Stimulated activated naive B cell treated with anti-CD40 and anti-IgM and Interleukin-4, amounts not matched to agents 10 μg/mL and 1 μg/mL and 100 μg/mL, for 72 hours (primary cell): ENCODE results near the gene AUH.

Experiments
- ATAC-seq, 2 donors: fragments of 150-1000 bp; cut with Tn5 transposase; replicated peaks; 2 replicates each; pipeline ENCODE4 v1.10.0; 2021; ENCODE audit warnings: moderate library complexity in 1 of 2
- DNase-seq: peaks from one replicate; pipeline ENCODE4 v3.0.0; 2021
- H3K27ac Mint-ChIP-seq: one replicate; pipeline ENCODE4 v1.8.0; 2022; ENCODE audit warnings: mild to moderate bottlenecking, mixed read lengths
- H3K27me3 Mint-ChIP-seq, 2 donors: one replicate each; pipeline ENCODE4 v1.8.0; 2022; ENCODE audit warnings: mixed read lengths in 2 of 2
- H3K36me3 Mint-ChIP-seq, 2 donors: one replicate each; pipeline ENCODE4 v1.8.0; 2022; ENCODE audit warnings: mixed read lengths in 2 of 2, mild to moderate bottlenecking in 1 of 2
- H3K4me1 Mint-ChIP-seq, 2 donors: one replicate each; pipeline ENCODE4 v1.8.0; 2022; ENCODE audit warnings: mixed read lengths in 2 of 2, mild to moderate bottlenecking in 1 of 2
- H3K4me3 Mint-ChIP-seq, 2 donors: one replicate each; pipeline ENCODE4 v1.8.0; 2022; ENCODE audit warnings: mild to moderate bottlenecking in 2 of 2, mixed read lengths in 2 of 2, moderate library complexity in 1 of 2
- H3K9me3 Mint-ChIP-seq, 2 donors: one replicate each; pipeline ENCODE4 v1.8.0; 2022; ENCODE audit warnings: mixed read lengths in 2 of 2, mild to moderate bottlenecking in 1 of 2

AUH gene

DNA sequence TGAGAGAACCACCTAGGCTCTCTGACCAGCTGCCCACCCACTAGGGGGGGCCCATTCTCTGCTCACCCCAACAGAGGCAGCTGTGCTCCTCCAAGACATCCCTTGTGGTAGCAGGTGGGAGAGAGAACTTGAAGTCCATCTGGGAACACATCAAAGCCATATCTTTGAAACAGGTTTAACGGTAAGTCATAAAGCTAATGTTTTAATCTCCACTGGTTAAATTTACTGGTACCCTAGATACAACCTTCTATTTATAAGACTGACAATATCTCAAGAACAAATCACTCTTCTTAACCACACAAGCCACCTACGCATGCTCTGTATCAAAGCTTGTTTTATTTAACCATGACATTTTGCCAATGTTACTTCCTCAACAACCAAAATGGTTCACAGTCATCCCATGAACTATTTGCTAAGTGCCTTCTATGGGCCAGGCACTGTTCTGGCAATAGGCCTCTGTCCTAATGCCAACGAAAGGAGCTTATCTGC is 20.4 kb downstream of the AUH start:
- no peak for DNase-seq
- peak overlapping the region; percentile 85 for H3K27ac Mint-ChIP-seq
- H3K27me3 Mint-ChIP-seq, result no peaks in the 10 kb centered on the region
- H3K4me3 Mint-ChIP-seq, result peak overlapping the region; percentile 52 to 70
- peak; percentile 73 to 81 for ATAC-seq
- peaks cover 33 to 63% of the 10 kb centered on the region in 2 donors for H3K4me1 Mint-ChIP-seq
- H3K9me3 Mint-ChIP-seq, result peaks cover 5 to 13% of the 10 kb centered on the region in 2 donors
- peaks cover 72 to 89% of the 10 kb centered on the region in 2 donors for H3K36me3 Mint-ChIP-seq

GRCh38 chr9:91340395-91340967 is 21.2 kb downstream of the AUH start:
- ATAC-seq (no peak), DNase-seq (no peak)
- Mint-ChIP-seq H3K9me3 (peaks cover 5 to 13% of the 10 kb centered on the region in 2 donors), H3K27me3 (no peaks in the 10 kb centered on the region), H3K36me3 (peaks cover 72 to 89% of the 10 kb centered on the region in 2 donors), H3K4me1 (peaks cover 33 to 57% of the 10 kb centered on the region in 2 donors), H3K27ac (peak overlapping the region; percentile 85), H3K4me3 (peak overlapping the region; percentile 52 to 70)

GRCh38 chr9:91338681-91339080 is 23.0 kb downstream of the AUH start:
- peaks cover 3 to 10% of the 10 kb centered on the region in 2 donors for H3K9me3 Mint-ChIP-seq
- H3K4me1 Mint-ChIP-seq, result peaks cover 29 to 50% of the 10 kb centered on the region in 2 donors
- H3K36me3 Mint-ChIP-seq, result peaks cover 66 to 82% of the 10 kb centered on the region in 2 donors
- no peak overlapping the region for H3K4me3 Mint-ChIP-seq
- DNase-seq, result no peak
- H3K27me3 Mint-ChIP-seq, result no peaks in the 10 kb centered on the region
- H3K27ac Mint-ChIP-seq, result no peak overlapping the region
- ATAC-seq, result no peak

- peaks cover 25 to 46% of the 10 kb centered on the region in 2 donors for H3K4me1 Mint-ChIP-seq
- H3K4me3 Mint-ChIP-seq, result no peak overlapping the region
- ATAC-seq (no peak), DNase-seq (no peak)
- H3K9me3 Mint-ChIP-seq, result peaks cover 5 to 7% of the 10 kb centered on the region in 2 donors
- H3K36me3 Mint-ChIP-seq, result peaks cover 60 to 75% of the 10 kb centered on the region in 2 donors
- peak overlapping the region; percentile 47 for H3K27ac Mint-ChIP-seq
- H3K27me3 Mint-ChIP-seq, result no peaks in the 10 kb centered on the region
These were observed 24.9 kb downstream of the AUH start for GRCh38 chr9:91336786-91337185.

- peaks cover 6 to 13% of the 10 kb centered on the region in 2 donors for H3K9me3 Mint-ChIP-seq
- H3K36me3 Mint-ChIP-seq, result peaks cover 52 to 67% of the 10 kb centered on the region in 2 donors
- H3K27me3 Mint-ChIP-seq, result no peaks in the 10 kb centered on the region
- DNase-seq (no peak), ATAC-seq (peak; percentile 52 to 54)
- H3K27ac Mint-ChIP-seq, result no peak overlapping the region
- peaks cover 8 to 20% of the 10 kb centered on the region in 2 donors for H3K4me1 Mint-ChIP-seq
- no peak overlapping the region for H3K4me3 Mint-ChIP-seq
These were observed 27.7 kb downstream of the AUH start for GRCh38 chr9:91334053-91334452.

GRCh38 chr9:91333551-91333950 is 28.2 kb downstream of the AUH start:
- H3K27ac Mint-ChIP-seq, result no peak overlapping the region
- H3K9me3 Mint-ChIP-seq, result peaks cover 6 to 13% of the 10 kb centered on the region in 2 donors
- ATAC-seq (no peak), DNase-seq (no peak)
- peaks cover 8 to 19% of the 10 kb centered on the region in 2 donors for H3K4me1 Mint-ChIP-seq
- no peak overlapping the region for H3K4me3 Mint-ChIP-seq
- peaks cover 56 to 70% of the 10 kb centered on the region in 2 donors for H3K36me3 Mint-ChIP-seq
- no peaks in the 10 kb centered on the region for H3K27me3 Mint-ChIP-seq

- DNase-seq (no peak), ATAC-seq (peak in 1 of 2 donors; percentile 53)
- Mint-ChIP-seq H3K36me3 (peaks cover 56 to 70% of the 10 kb centered on the region in 2 donors), H3K4me1 (peaks cover 7 to 13% of the 10 kb centered on the region in 2 donors), H3K9me3 (peaks cover 10 to 13% of the 10 kb centered on the region in 2 donors), H3K27ac (peak overlapping the region; percentile 26), H3K27me3 (no peaks in the 10 kb centered on the region), H3K4me3 (no peak overlapping the region)
These were observed 29.0 kb downstream of the AUH start for GRCh38 chr9:91332546-91333231.

DNA sequence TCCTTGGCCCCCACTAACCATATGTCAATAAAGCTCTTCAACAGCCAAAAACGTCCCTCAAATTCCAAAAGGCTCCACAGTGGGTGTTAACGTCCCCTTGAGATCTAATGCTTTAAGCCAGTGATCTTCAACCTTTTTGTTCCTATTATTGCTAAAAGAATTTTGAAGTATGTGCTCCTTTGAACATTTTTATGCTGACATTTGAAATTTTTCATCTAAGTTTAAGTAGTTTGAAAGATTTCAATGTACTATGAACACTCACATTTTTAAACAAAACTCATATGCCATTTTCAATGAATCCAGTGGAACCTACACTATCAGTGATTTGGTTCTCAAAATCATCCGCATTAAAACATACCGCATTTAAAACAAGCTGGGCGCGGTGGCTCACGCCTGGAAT is 29.9 kb downstream of the AUH start:
- ATAC-seq (no peak), DNase-seq (no peak)
- H3K27ac Mint-ChIP-seq, result no peak overlapping the region
- H3K9me3 Mint-ChIP-seq, result peaks cover 10 to 13% of the 10 kb centered on the region in 2 donors
- H3K4me1 Mint-ChIP-seq, result peaks cover 9 to 21% of the 10 kb centered on the region in 2 donors
- no peaks in the 10 kb centered on the region for H3K27me3 Mint-ChIP-seq
- H3K36me3 Mint-ChIP-seq, result peaks cover 57 to 70% of the 10 kb centered on the region in 2 donors
- H3K4me3 Mint-ChIP-seq, result no peak overlapping the region

DNA sequence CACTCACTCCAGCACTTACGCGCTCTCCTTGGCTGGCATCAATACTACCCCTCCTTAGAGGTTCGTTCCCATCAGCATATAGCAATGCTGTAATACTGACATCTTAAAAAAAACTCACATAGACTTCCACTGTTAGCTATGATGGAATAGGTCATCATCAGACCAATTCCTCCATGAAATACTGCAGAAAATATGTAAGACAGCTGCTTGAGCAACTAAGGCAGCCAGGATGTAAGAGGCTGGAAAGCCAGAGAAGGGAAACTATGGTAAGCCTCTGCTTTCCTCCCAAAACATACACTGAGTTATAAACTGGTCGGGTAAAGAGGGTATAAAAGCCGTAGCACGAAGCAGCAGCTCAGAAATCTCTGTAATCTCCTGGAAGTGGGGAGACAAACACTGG is 33.5 kb downstream of the AUH start:
- no peak overlapping the region for H3K4me3 Mint-ChIP-seq
- H3K36me3 Mint-ChIP-seq, result peaks cover 57 to 73% of the 10 kb centered on the region in 2 donors

DNA sequence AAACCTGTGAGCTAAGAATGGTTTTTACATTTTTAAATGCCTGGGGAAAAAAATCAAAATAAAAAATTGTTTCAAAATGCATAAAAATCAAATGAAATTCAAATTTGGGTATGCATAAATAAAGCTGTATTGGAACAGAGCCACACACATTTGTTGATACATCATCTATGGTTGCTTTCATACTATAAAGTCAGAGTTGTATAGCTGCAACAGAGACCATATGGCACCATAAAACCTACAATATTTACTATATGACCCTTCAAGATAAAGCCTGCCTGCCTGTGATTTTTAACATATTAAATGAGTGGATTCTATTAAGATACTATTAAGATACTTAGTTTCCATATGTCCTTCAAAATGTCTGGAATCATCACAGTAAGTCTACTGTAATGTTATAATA is 40.0 kb downstream of the AUH start:
- ATAC-seq (no peak), DNase-seq (no peak)
- Mint-ChIP-seq H3K27me3 (no peaks in the 10 kb centered on the region), H3K36me3 (peaks cover 57 to 73% of the 10 kb centered on the region in 2 donors), H3K4me1 (peaks cover 11 to 38% of the 10 kb centered on the region in 2 donors), H3K4me3 (no peak overlapping the region), H3K27ac (no peak overlapping the region), H3K9me3 (no peaks in the 10 kb centered on the region)

More for the DNA sequence above, 33.5 kb downstream of the AUH start:
- ATAC-seq (no peak), DNase-seq (no peak)
- Mint-ChIP-seq H3K9me3 (peaks cover 10 to 13% of the 10 kb centered on the region in 2 donors), H3K27ac (no peak overlapping the region), H3K27me3 (no peaks in the 10 kb centered on the region), H3K4me1 (peaks cover 11 to 21% of the 10 kb centered on the region in 2 donors)

DNA sequence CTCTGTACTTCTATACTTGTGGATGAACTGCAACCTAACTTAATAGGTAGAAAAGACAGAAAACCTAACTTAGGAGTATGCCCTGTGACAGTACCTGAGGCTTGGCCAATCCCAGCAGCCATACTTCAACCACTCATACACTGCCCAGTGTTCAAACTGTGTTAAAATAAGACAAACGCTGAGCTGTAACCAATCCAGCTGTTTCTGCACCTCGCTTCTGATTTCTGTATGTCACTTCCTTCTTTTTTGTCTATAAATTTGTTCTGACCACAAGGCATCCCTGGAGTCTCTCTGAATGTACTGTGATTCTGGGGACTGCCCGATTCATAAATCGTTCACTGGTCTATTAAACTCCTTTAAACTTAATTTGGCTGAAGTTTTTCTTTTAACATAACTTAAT is 41.4 kb downstream of the AUH start:
- Mint-ChIP-seq H3K27ac (no peak overlapping the region), H3K9me3 (no peaks in the 10 kb centered on the region), H3K4me1 (peaks cover 9 to 38% of the 10 kb centered on the region in 2 donors), H3K36me3 (peaks cover 62 to 76% of the 10 kb centered on the region in 2 donors), H3K27me3 (no peaks in the 10 kb centered on the region), H3K4me3 (no peak overlapping the region)
- DNase-seq, result no peak
- ATAC-seq, result no peak

- Mint-ChIP-seq H3K9me3 (no peaks in the 10 kb centered on the region), H3K4me1 (peaks cover 8 to 36% of the 10 kb centered on the region in 2 donors), H3K27ac (no peak overlapping the region), H3K36me3 (peaks cover 58 to 72% of the 10 kb centered on the region in 2 donors), H3K4me3 (no peak overlapping the region), H3K27me3 (no peaks in the 10 kb centered on the region)
- no peak for ATAC-seq
- no peak for DNase-seq
These were observed 45.6 kb downstream of the AUH start for GRCh38 chr9:91316093-91316492.

DNA sequence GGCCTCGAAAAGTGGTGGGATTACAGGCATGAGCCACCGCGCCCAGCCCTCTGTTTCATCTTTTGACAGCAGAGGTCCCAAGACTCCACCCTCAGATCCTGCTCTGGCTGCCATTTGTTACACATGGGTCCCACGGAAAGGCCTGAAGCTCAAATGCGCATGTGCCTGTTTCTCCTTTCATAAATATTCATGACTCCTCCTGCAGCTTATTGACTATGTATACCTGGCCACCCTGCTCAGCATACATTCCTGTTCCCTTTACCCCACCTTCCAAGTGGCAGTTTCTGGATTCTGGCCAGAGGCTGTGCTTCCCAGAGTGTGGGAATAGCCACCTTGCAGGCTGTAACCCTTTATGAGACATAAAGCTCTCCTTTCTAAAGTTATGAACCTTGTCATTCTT is 46.5 kb downstream of the AUH start:
- Mint-ChIP-seq H3K27ac (no peak overlapping the region), H3K4me3 (no peak overlapping the region), H3K36me3 (peaks cover 59 to 73% of the 10 kb centered on the region in 2 donors), H3K27me3 (no peaks in the 10 kb centered on the region), H3K9me3 (no peaks in the 10 kb centered on the region), H3K4me1 (peaks cover 7 to 29% of the 10 kb centered on the region in 2 donors)
- ATAC-seq, result no peak
- no peak for DNase-seq

- no peak overlapping the region for H3K27ac Mint-ChIP-seq
- H3K27me3 Mint-ChIP-seq, result no peaks in the 10 kb centered on the region
- H3K36me3 Mint-ChIP-seq, result peaks cover 53 to 66% of the 10 kb centered on the region in 2 donors
- no peak for DNase-seq
- no peaks in the 10 kb centered on the region for H3K9me3 Mint-ChIP-seq
- H3K4me1 Mint-ChIP-seq, result peaks cover 10 to 13% of the 10 kb centered on the region in 2 donors
- no peak overlapping the region for H3K4me3 Mint-ChIP-seq
- no peak for ATAC-seq
These were observed 48.9 kb downstream of the AUH start for GRCh38 chr9:91312717-91313325.
